NCI-H2029 (cell line): Measurements from ENCODE around the gene CYSRT1.

ENCODE experiments used
- DNase-seq: peaks from one replicate; lab custom pipeline; 2025; lab: John Stamatoyannopoulos, UW

Gene CYSRT1

GRCh38 chr9:137227054-137227852 is 2.3 kb downstream of the CYSRT1 start, which contains the start of gene RNF224:
RNF224 (plus strand) TSS chr9:137227502; CDS start chr9:137228336, 834 bp downstream.
- peak; percentile 68 for DNase-seq

DNA sequence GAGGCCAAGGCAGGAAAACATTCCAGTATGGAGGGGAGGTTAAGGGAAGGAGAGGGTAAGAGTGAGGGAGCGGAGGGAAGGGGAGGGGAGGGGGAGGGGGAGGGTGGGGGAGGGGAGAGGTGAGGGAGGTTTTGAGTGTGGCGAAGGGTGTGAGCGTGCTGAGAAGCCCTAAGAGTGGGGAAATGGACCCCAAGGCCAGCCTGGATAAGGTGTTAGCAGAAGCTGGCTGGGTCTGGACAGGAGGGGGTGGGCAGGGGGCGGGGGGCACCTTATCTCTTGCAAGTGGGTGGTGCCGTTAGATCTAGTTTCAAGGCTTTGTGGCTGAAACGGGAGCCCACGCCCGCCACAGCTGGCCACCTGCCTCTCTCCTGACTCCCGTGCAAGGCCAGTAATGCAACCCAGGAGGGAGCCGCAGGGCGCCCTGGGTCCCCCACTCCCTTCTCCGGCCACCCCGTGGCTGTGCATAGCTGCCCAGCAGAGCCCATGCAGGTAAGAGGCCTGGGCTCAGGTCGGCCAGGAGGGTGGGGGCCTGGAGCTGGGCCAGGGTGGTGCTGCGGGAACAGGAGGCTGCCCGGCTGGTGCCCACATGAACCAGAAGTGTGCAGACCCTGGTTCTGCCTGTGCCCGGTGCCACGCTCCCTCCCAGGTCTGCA is 3.0 kb downstream of the CYSRT1 start:
- DNase-seq, result no peak

- no peak for DNase-seq
These were observed 3.6 kb downstream of the CYSRT1 start for GRCh38 chr9:137228506-137228967.

- DNase-seq, result no peak
These were observed 4.3 kb downstream of the CYSRT1 start for GRCh38 chr9:137228968-137229896.

- DNase-seq, result no peak
These were observed 5.1 kb downstream of the CYSRT1 start for GRCh38 chr9:137229903-137230704.

DNA sequence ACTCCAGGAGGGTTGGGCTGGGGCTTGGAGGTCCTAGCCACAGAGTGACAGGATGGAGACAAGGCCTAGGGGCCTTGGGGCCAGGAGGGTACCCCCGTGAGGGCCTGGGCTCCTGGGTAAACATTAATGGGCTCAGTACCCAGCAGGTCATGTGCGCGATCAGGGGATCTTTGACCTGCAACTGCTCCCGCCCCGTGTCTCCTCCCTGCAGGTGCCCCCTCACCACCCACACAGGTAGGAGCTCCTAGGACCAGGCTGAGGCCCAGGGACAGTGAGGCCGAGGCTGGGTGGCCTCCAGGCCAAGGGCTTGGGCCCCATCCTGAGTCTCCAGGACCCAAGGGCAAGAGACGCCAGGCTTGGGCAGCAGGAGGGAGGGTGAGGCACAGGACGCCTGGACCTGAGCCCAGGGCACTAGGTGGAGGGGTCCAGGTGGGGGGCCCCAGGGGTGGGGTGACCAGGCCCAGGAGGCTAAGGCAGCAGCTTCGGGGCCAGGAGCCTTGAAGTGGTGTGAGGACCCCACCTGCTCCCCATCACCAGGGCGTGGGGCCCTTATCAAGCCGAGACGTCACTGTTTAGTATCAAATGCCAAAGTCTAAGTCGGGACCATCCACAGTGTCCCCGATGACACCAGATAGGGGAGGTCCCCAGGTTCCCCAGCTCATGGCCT is 5.9 kb downstream of the CYSRT1 start, which contains the start of gene SLC34A3:
SLC34A3 (plus strand) TSS at position 197 of the 667 bp plus-strand sequence. CDS start 802 bp downstream, outside the sequence.
- DNase-seq, result no peak

GRCh38 chr9:137231372-137232039 is 6.5 kb downstream of the CYSRT1 start:
- DNase-seq, result no peak

GRCh38 chr9:137232101-137232500 is 7.1 kb downstream of the CYSRT1 start:
- DNase-seq, result no peak

- DNase-seq, result no peak
These were observed 7.5 kb downstream of the CYSRT1 start for GRCh38 chr9:137232510-137232909.

- DNase-seq, result no peak
These were observed 8.4 kb downstream of the CYSRT1 start for GRCh38 chr9:137233143-137233980.

DNA sequence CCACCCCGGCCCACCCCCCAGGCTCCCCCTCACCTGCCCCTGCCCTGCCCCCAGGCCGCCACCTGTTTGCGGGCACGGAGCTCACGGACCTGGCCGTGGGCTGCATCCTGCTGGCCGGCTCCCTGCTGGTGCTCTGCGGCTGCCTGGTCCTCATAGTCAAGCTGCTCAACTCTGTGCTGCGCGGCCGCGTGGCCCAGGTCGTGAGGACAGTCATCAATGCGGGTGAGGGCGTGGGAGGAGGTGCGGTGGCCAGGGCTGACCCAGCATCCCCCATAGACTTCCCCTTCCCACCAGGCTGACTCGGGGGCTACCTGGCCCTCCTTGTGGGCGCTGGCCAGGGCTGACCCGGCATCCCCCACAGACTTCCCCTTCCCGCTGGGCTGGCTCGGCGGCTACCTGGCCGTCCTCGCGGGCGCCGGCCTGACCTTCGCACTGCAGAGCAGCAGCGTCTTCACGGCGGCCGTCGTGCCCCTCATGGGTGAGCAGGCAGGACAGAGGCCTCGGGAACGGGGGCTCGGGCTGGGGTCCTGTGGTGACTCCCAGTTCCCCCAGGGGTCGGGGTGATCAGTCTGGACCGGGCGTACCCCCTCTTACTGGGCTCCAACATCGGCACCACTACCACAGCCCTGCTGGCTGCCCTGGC is 9.2 kb downstream of the CYSRT1 start:
- no peak for DNase-seq

- no peak for DNase-seq
These were observed 9.9 kb downstream of the CYSRT1 start for GRCh38 chr9:137234758-137235423.

GRCh38 chr9:137235424-137236237 is 10.7 kb downstream of the CYSRT1 start:
- DNase-seq, result no peak

DNA sequence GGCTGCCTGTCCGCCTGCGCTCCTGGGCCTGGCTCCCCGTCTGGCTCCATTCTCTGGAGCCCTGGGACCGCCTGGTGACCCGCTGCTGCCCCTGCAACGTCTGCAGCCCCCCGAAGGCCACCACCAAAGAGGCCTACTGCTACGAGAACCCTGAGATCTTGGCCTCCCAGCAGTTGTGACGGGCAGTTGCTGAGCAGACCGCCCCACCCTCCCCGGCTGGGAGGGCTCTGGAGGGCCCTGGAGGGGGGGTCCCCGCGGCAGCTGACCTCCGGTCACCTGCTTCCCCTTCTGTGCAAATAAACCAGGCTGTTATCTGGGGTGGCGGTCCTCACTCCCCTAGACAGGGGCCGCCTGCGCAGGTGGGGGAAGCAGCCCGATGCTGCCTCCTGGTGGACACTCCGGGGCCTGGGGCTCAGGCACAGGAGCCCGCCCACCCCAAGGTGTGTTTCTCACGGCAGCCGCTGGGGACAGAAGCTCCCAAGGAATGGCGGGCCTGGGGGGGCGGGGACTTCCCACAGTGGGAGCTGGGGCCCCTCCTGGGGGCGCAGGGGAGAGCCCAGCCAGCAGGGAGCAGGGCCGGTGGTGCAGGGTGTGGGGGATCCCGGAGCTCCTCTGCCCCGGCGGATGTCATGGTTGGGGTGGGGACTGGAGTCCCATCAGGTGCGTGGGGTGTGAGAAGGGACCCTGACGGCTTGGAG is 11.4 kb downstream of the CYSRT1 start:
- peak; percentile 84 for DNase-seq

DNA sequence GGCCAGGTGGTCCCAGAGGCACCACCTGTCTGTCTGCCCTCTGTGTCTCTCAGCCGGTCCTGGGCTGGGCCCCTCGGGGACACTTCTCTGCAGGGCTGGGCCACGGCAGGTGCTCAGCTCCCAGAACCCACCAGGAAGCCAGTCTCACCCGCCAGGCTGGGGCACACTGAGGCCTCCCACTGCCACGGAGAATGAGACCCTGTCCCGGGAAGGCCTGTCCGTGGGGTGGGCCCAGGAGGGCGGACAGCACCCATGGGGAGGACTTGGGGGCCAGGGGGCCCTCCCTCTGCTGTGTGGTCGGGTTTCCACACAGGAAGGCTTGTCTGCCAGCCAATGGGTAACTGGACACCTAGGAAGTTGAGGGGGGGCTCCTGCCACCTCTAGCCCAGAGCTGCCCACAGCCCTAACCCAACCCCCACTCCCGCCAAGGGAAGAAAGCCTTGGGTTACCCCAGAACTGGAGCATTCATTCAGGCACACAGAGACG is 12.0 kb downstream of the CYSRT1 start:
- DNase-seq, result peak; percentile 67
